HEK293 (cell line): ENCODE measurements around the gene GPSM1.

ENCODE experiments used
- CTCF ChIA-PET: fragments of 350-600 bp; formaldehyde crosslinking; extraction: SDS; loops from one replicate; lab custom pipeline; 2021; ENCODE audit warnings: antibody characterized with exemption; lab: Yijun Ruan, JAX
- POLR2A ChIA-PET: fragments of 300-600 bp; formaldehyde crosslinking; extraction: SDS; loops from one replicate; lab custom pipeline; 2020; ENCODE audit warnings: antibody characterized with exemption, inconsistent platforms; lab: Yijun Ruan, JAX
- H3K27ac ChIP-seq: fragments of 200-500 bp; sonication (Bioruptor generic); 2 replicates; pipeline ENCODE4 v1.5.1; 2014; ENCODE audit warnings: low read depth, low read length, control low read depth, inconsistent platforms; ENCODE audit errors: extremely low read depth
- H3K36me3 ChIP-seq, 2 experiments: fragments of 200-500 bp in 1 of 2; sonication (Bioruptor generic) in 1 of 2; 1 replicate in 1 of 2; 2 replicates in 1 of 2; pipeline ENCODE4 v1.5.1; 2014 to 2017; ENCODE audit warnings: inconsistent platforms in 2 of 2, low read length in 2 of 2; ENCODE audit not compliant: control insufficient read depth in 2 of 2, insufficient read depth in 1 of 2
- H3K4me1 ChIP-seq: fragments of 200-500 bp; sonication (Bioruptor generic); 2 replicates; pipeline ENCODE4 v1.5.1; 2014; ENCODE audit warnings: mild to moderate bottlenecking, low read length, inconsistent platforms; ENCODE audit not compliant: control insufficient read depth, insufficient read depth
- H3K4me3 ChIP-seq: 2 replicates; pipeline ENCODE4 v1.5.1; 2011; ENCODE audit warnings: low read depth, mild to moderate bottlenecking, control low read depth, low read length, moderate library complexity
- H3K9me3 ChIP-seq: fragments of 200-500 bp; sonication (Bioruptor generic); 2 replicates; pipeline ENCODE4 v1.5.1; 2014; ENCODE audit warnings: low read depth, low read length, inconsistent platforms; ENCODE audit not compliant: control insufficient read depth, insufficient read depth
- FEZF1 ChIP-seq: fragments of 450-650 bp; formaldehyde crosslinking; IDR thresholded peaks from 2 replicates; pipeline ENCODE4 v1.5.1; 2016; ENCODE audit warnings: missing biosample characterization, missing genetic modification characterization
- YY2 ChIP-seq: fragments of 450-650 bp; formaldehyde crosslinking; IDR thresholded peaks from 2 replicates; pipeline ENCODE4 v1.5.1; 2016; ENCODE audit warnings: missing biosample characterization, missing genetic modification characterization
- ZBTB8A ChIP-seq: fragments of 450-650 bp; formaldehyde crosslinking; IDR thresholded peaks from 2 replicates; pipeline ENCODE4 v1.5.1; 2016; ENCODE audit warnings: missing biosample characterization, missing genetic modification characterization
- ZFP41 ChIP-seq: fragments of 450-650 bp; formaldehyde crosslinking; IDR thresholded peaks from 2 replicates; pipeline ENCODE4 v1.5.1; 2016; ENCODE audit warnings: missing biosample characterization, missing genetic modification characterization, borderline replicate concordance
- ZNF10 ChIP-seq: fragments of 450-650 bp; formaldehyde crosslinking; IDR thresholded peaks from 2 replicates; pipeline ENCODE4 v1.5.1; 2017; ENCODE audit warnings: missing biosample characterization, missing genetic modification characterization
- ZNF132 ChIP-seq: fragments of 450-650 bp; formaldehyde crosslinking; IDR thresholded peaks from 2 replicates; pipeline ENCODE4 v1.5.1; 2017; ENCODE audit warnings: missing biosample characterization, missing genetic modification characterization, borderline replicate concordance
- ZNF146 ChIP-seq: fragments of 450-650 bp; formaldehyde crosslinking; IDR thresholded peaks from 2 replicates; pipeline ENCODE4 v1.5.1; 2016; ENCODE audit warnings: missing biosample characterization, missing genetic modification characterization
- ZNF2 ChIP-seq: fragments of 450-650 bp; formaldehyde crosslinking; IDR thresholded peaks from 2 replicates; pipeline ENCODE4 v1.5.1; 2016; ENCODE audit warnings: missing biosample characterization, missing genetic modification characterization
- ZNF335 ChIP-seq: fragments of 450-650 bp; formaldehyde crosslinking; conservative IDR thresholded peaks from 2 replicates; pipeline ENCODE4 v1.5.1; 2016; ENCODE audit warnings: missing biosample characterization, missing genetic modification characterization
- ZNF350 ChIP-seq: fragments of 450-650 bp; formaldehyde crosslinking; IDR thresholded peaks from 2 replicates; pipeline ENCODE4 v1.5.0; 2017; ENCODE audit warnings: missing biosample characterization, mild to moderate bottlenecking, missing genetic modification characterization
- ZNF416 ChIP-seq: fragments of 450-650 bp; formaldehyde crosslinking; IDR thresholded peaks from 2 replicates; pipeline ENCODE4 v1.5.1; 2016; ENCODE audit warnings: missing biosample characterization, missing genetic modification characterization
- ZNF548 ChIP-seq: fragments of 450-650 bp; formaldehyde crosslinking; IDR thresholded peaks from 2 replicates; pipeline ENCODE4 v1.5.1; 2016; ENCODE audit warnings: missing biosample characterization, missing genetic modification characterization
- ZNF629 ChIP-seq: fragments of 450-650 bp; formaldehyde crosslinking; IDR thresholded peaks from 2 replicates; pipeline ENCODE4 v1.5.1; 2017; ENCODE audit warnings: missing biosample characterization, missing genetic modification characterization
- ZNF654 ChIP-seq: fragments of 450-650 bp; formaldehyde crosslinking; IDR thresholded peaks from 2 replicates; pipeline ENCODE4 v1.5.1; 2016; ENCODE audit warnings: low read depth, missing biosample characterization, missing genetic modification characterization
- ZNF776 ChIP-seq: fragments of 450-650 bp; formaldehyde crosslinking; IDR thresholded peaks from 2 replicates; pipeline ENCODE4 v1.5.0; 2017; ENCODE audit warnings: missing biosample characterization, missing genetic modification characterization, borderline replicate concordance
- ZNF791 ChIP-seq: fragments of 450-650 bp; formaldehyde crosslinking; IDR thresholded peaks from 2 replicates; pipeline ENCODE4 v1.5.1; 2016; ENCODE audit warnings: missing biosample characterization, missing genetic modification characterization
- TF ChIP-seq, protein P1 (sequence below): fragments of 450-650 bp; formaldehyde crosslinking; IDR thresholded peaks from 2 replicates; pipeline ENCODE4 v1.5.1; 2016; ENCODE audit warnings: missing biosample characterization, missing genetic modification characterization
- TF ChIP-seq, protein P2 (sequence below): fragments of 450-650 bp; IDR thresholded peaks from 2 replicates; pipeline ENCODE4 v1.5.1; 2018; ENCODE audit warnings: missing biosample characterization, missing genetic modification characterization
- TF ChIP-seq, protein P3 (sequence below): fragments of 450-650 bp; formaldehyde crosslinking; optimal IDR thresholded peaks from 2 replicates; pipeline ENCODE3; 2016; ENCODE audit warnings: missing biosample characterization, mild to moderate bottlenecking, missing genetic modification characterization
- TF ChIP-seq, protein P4 (sequence below): fragments of 450-650 bp; formaldehyde crosslinking; IDR thresholded peaks from 2 replicates; pipeline ENCODE4 v1.5.1; 2017; ENCODE audit warnings: missing biosample characterization, missing genetic modification characterization

GPSM1 gene

DNA sequence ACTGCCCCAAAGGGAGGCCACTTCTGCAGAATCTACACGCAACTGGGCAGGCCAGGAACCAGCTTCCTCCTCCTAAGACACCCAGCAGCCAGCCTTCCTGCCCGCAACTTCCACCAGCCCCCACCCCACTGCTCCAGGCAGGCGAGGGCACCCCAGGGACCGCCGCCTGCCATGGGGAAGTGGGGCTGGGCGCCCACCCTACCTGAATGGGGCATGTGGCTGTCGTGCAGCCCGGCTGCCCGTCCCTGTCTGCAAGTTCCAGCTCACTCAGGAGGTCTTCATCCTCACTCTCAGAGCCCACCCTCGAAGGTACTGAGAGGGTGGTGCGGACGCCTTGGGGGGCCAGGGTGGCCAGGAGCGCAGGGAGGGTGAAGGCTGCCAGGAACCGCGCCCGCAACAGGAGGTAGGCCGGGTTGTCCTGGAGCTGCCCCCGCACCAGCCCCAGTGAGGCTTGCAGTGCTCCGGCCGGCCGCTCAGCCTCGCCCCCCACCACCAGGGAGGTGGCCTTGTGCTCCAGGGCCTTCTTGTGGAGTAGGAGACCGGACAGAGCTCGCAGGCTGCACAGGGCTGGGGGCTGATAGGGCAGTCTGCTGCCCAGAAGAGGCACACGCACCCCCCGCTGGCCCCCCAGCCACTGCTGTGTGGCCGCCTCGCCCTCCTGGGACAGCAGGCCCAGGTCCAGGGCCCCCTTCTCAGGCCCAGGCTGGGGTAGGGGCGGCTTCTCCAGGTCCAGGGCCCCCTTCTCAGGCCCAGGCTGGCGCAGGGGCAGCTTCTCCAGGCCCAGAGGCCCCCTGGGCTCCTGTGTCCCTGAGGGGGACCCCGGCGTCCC, 50.2 kb downstream of the GPSM1 start:
- Histone ChIP-seq H3K4me3 (no peak overlapping the region), H3K36me3 (peaks cover 0 to 80% of the 10 kb centered on the region in 2 experiments; a peak in 1 of 3 replicates), H3K27ac (no peak overlapping the region)
- POLR2A ChIA-PET, result interaction anchor here (1.4 to 1.9 kb wide), 3 partner anchors 11 to 15 kb away, joined by 3 to 16 read pairs (median 5); partner anchors contain the start of gene DNLZ
- TF ChIP-seq ZNF776 (tag by site-specific recombination), result no peak
- no peak for TF ChIP-seq ZNF416
- TF ChIP-seq ZNF146, result no peak
- no peak for TF ChIP-seq ZNF654 (tag by site-specific recombination)
- TF ChIP-seq, all 188 proteins: peak for 0
- Histone ChIP-seq H3K9me3 (no peaks in the 10 kb centered on the region), H3K4me1 (no peaks in the 10 kb centered on the region)
- CTCF ChIA-PET, result interaction anchor here (0.9 to 1.0 kb wide), 3 partner anchors 14 to 65 kb away, joined by 3 to 4 read pairs (median 4); partner anchors contain the start of gene DNLZ

DNA sequence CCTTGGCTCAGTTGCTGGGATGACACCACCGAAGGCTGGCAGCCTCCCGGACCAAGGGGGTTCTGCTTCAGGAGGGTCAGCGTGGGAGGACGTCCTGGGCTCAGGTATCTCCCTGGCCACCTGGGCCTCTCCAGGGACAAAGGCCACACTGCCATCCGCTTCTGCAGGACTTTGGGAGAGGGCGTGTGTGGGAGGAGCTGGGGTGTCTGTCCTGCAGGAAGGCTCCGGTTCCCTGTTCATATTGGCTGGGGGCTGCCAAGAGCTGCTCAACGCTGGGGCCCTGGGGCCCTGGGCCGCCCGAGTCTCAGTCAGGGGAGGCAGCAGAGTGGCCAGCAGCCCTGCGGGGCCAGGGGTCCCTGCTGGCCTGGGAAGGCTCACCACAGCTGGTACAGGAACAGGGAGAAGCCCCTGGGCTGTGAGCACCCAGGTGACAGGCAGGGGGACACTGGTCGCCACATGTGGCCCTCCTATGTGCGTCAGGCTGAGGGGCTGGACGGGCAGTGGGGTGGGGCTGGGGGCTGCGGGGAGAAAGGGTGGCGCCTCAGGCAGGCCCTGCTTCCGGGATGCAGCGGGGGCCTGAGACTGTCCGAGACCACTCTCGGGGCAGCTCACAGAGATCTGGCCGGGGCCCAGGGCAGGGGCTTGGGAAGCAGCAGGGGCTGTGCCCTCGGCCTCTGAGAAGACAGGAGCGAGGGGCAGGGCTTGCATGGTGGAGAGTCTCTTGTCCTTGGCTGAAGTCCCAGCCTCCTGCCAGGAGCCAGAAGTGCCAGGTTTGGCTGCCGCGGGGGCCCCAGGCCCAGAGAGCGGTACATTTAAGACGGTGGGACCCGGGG, 51.0 kb downstream of the GPSM1 start:
- H3K9me3 ChIP-seq, result no peaks in the 10 kb centered on the region
- no peaks in the 10 kb centered on the region for H3K4me1 ChIP-seq
- peaks cover 0 to 88% of the 10 kb centered on the region in 2 experiments; a peak in 1 of 3 replicates for H3K36me3 ChIP-seq
- TF ChIP-seq, protein P1, sequence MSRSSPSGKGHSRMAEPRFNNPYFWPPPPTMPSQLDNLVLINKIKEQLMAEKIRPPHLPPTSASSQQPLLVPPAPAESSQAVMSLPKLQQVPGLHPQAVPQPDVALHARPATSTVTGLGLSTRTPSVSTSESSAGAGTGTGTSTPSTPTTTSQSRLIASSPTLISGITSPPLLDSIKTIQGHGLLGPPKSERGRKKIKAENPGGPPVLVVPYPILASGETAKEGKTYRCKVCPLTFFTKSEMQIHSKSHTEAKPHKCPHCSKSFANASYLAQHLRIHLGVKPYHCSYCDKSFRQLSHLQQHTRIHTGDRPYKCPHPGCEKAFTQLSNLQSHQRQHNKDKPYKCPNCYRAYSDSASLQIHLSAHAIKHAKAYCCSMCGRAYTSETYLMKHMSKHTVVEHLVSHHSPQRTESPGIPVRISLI, result no peak
- no peak for TF ChIP-seq ZBTB8A
- no peak for TF ChIP-seq ZNF629
- TF ChIP-seq ZNF548 (tag by site-specific recombination), result no peak
- no peak for TF ChIP-seq ZNF10
- no peak for TF ChIP-seq ZNF2
- no peak for TF ChIP-seq ZNF350 (tag by site-specific recombination)
- TF ChIP-seq ZFP41, result no peak
- TF ChIP-seq FEZF1 (tag by site-specific recombination), result no peak
- TF ChIP-seq ZNF335, result no peak
- H3K4me3 ChIP-seq, result no peak overlapping the region
- POLR2A ChIA-PET, result interaction anchor here (1.4 to 1.9 kb wide), 3 partner anchors 12 to 15 kb away, joined by 3 to 16 read pairs (median 5); partner anchors contain the start of gene DNLZ
- CTCF ChIA-PET, result interaction anchor here (0.9 kb wide), 1 partner anchor 66 kb away, joined by 3 read pairs; no protein-coding TSS in a partner anchor
- no peak overlapping the region for H3K27ac ChIP-seq

DNA sequence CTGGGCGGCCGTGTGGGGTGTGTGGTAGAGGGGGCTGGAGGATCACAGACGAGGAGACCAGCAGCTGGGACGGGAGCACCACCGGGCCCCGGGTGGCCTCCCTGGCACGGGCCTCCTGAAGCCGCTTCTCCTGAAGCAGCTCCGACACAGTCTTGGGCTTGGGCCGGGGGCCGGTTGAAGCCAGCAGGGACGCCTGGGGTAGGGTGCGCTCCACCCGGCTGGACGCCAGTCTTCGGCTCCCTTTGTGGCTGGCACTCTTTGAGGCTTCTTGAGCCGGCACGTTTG, 51.6 kb downstream of the GPSM1 start:
- POLR2A ChIA-PET, result interaction anchor here (1.3 to 1.4 kb wide), 2 partner anchors 13 to 14 kb away, joined by 3 to 4 read pairs; no protein-coding TSS in a partner anchor
- CTCF ChIA-PET, result no interaction called here
- TF ChIP-seq YY2 (no peak), ZNF132 (tag by site-specific recombination) (no peak), ZNF791 (tag by site-specific recombination) (no peak), ZNF416 (no peak)
- TF ChIP-seq, protein P2, sequence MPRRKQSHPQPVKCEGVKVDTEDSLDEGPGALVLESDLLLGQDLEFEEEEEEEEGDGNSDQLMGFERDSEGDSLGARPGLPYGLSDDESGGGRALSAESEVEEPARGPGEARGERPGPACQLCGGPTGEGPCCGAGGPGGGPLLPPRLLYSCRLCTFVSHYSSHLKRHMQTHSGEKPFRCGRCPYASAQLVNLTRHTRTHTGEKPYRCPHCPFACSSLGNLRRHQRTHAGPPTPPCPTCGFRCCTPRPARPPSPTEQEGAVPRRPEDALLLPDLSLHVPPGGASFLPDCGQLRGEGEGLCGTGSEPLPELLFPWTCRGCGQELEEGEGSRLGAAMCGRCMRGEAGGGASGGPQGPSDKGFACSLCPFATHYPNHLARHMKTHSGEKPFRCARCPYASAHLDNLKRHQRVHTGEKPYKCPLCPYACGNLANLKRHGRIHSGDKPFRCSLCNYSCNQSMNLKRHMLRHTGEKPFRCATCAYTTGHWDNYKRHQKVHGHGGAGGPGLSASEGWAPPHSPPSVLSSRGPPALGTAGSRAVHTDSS (tag by site-specific recombination), result no peak
- TF ChIP-seq, protein P3, sequence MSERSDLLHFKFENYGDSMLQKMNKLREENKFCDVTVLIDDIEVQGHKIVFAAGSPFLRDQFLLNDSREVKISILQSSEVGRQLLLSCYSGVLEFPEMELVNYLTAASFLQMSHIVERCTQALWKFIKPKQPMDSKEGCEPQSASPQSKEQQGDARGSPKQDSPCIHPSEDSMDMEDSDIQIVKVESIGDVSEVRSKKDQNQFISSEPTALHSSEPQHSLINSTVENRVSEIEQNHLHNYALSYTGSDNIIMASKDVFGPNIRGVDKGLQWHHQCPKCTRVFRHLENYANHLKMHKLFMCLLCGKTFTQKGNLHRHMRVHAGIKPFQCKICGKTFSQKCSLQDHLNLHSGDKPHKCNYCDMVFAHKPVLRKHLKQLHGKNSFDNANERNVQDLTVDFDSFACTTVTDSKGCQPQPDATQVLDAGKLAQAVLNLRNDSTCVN, result no peak
- TF ChIP-seq, protein P4, sequence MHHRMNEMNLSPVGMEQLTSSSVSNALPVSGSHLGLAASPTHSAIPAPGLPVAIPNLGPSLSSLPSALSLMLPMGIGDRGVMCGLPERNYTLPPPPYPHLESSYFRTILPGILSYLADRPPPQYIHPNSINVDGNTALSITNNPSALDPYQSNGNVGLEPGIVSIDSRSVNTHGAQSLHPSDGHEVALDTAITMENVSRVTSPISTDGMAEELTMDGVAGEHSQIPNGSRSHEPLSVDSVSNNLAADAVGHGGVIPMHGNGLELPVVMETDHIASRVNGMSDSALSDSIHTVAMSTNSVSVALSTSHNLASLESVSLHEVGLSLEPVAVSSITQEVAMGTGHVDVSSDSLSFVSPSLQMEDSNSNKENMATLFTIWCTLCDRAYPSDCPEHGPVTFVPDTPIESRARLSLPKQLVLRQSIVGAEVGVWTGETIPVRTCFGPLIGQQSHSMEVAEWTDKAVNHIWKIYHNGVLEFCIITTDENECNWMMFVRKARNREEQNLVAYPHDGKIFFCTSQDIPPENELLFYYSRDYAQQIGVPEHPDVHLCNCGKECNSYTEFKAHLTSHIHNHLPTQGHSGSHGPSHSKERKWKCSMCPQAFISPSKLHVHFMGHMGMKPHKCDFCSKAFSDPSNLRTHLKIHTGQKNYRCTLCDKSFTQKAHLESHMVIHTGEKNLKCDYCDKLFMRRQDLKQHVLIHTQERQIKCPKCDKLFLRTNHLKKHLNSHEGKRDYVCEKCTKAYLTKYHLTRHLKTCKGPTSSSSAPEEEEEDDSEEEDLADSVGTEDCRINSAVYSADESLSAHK, result no peak
- no peak overlapping the region for H3K27ac ChIP-seq
- H3K9me3 ChIP-seq, result no peaks in the 10 kb centered on the region
- H3K4me1 ChIP-seq, result no peaks in the 10 kb centered on the region
- peaks cover 0 to 94% of the 10 kb centered on the region in 2 experiments; a peak in 2 of 3 replicates for H3K36me3 ChIP-seq
- H3K4me3 ChIP-seq, result no peak overlapping the region
